Parathyroid adenoma (tissue), 2 donors: ENCODE data around the gene ARHGAP42.

Experiments used
- H2AFZ ChIP-seq: fragments of 300-600 bp; sonication (generic); one replicate; pipeline ENCODE4 v1.7.0; 2017; ENCODE audit warnings: antibody characterized with exemption, mild to moderate bottlenecking
- H3K27ac ChIP-seq: fragments of 300-600 bp; sonication (generic); one replicate; pipeline ENCODE4 v1.7.0; 2017
- H3K27me3 ChIP-seq: fragments of 300-600 bp; sonication (generic); one replicate; pipeline ENCODE4 v1.7.0; 2017; ENCODE audit warnings: low read length; ENCODE audit not compliant: control insufficient read depth, insufficient read depth
- H3K36me3 ChIP-seq: fragments of 300-600 bp; sonication (generic); one replicate; pipeline ENCODE4 v1.7.0; 2017; ENCODE audit warnings: low read length; ENCODE audit not compliant: control insufficient read depth, insufficient read depth
- H3K4me1 ChIP-seq: fragments of 300-600 bp; sonication (generic); one replicate; pipeline ENCODE4 v1.7.0; 2017; ENCODE audit warnings: control low read depth
- H3K4me2 ChIP-seq: fragments of 300-600 bp; sonication (generic); one replicate; pipeline ENCODE4 v1.7.0; 2017; ENCODE audit warnings: low read length
- H3K4me3 ChIP-seq: fragments of 300-600 bp; sonication (generic); one replicate; pipeline ENCODE4 v1.7.0; 2017; ENCODE audit warnings: low read depth, low read length
- H3K79me2 ChIP-seq: fragments of 300-600 bp; sonication (generic); one replicate; pipeline ENCODE4 v1.7.0; 2017; ENCODE audit warnings: control low read depth
- H3K9ac ChIP-seq: fragments of 300-600 bp; sonication (generic); one replicate; pipeline ENCODE4 v1.7.0; 2017; ENCODE audit warnings: mild to moderate bottlenecking
- H3K9me3 ChIP-seq: fragments of 300-600 bp; sonication (generic); one replicate; pipeline ENCODE4 v1.7.0; 2017; ENCODE audit warnings: low read length; ENCODE audit not compliant: control insufficient read depth
- TF ChIP-seq, protein P1 (sequence below): fragments of 300-600 bp; sonication (generic); IDR thresholded peaks from one replicate; pipeline ENCODE4 v1.7.0; 2017; ENCODE audit warnings: antibody characterized with exemption, mild to moderate bottlenecking
- donor health status: primary hyperparathyroidism.

ARHGAP42 gene

DNA sequence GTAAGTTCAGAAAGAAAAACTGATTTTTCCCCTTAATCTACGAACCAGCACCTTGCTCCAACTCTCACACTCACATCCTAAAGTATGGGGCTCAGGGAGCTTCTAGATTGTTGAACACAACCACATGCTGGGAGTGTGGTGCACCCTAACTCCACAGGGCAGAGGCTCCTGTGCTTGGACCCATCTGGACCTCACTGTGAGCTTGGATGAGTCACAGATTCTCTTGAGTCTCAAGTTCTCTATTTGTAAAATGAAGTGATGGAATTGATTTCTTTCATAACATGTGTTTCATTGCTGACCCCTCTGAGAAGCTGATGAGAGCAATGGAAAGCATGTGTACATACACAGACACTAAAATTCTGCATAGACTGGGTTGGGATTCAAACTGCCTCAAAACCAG, 332.8 kb downstream of the ARHGAP42 start:
- Histone ChIP-seq H3K79me2 (no peaks in the 10 kb centered on the region), H3K4me2 (no peak overlapping the region), H3K4me1 (no peaks in the 10 kb centered on the region), H3K36me3 (no peaks in the 10 kb centered on the region), H3K27ac (no peak overlapping the region), H3K27me3 (no peaks in the 10 kb centered on the region), H3K4me3 (no peak overlapping the region), H3K9ac (no peak overlapping the region), H3K9me3 (no peaks in the 10 kb centered on the region), H2AFZ (no peak overlapping the region)
- TF ChIP-seq, protein P1, sequence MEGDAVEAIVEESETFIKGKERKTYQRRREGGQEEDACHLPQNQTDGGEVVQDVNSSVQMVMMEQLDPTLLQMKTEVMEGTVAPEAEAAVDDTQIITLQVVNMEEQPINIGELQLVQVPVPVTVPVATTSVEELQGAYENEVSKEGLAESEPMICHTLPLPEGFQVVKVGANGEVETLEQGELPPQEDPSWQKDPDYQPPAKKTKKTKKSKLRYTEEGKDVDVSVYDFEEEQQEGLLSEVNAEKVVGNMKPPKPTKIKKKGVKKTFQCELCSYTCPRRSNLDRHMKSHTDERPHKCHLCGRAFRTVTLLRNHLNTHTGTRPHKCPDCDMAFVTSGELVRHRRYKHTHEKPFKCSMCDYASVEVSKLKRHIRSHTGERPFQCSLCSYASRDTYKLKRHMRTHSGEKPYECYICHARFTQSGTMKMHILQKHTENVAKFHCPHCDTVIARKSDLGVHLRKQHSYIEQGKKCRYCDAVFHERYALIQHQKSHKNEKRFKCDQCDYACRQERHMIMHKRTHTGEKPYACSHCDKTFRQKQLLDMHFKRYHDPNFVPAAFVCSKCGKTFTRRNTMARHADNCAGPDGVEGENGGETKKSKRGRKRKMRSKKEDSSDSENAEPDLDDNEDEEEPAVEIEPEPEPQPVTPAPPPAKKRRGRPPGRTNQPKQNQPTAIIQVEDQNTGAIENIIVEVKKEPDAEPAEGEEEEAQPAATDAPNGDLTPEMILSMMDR = no peak

GRCh38 chr11:101022256-101022655, 335.2 kb downstream of the ARHGAP42 start:
- Histone ChIP-seq H3K9me3 (no peaks in the 10 kb centered on the region), H2AFZ (no peak overlapping the region), H3K4me2 (no peak overlapping the region), H3K36me3 (no peaks in the 10 kb centered on the region), H3K9ac (no peak overlapping the region), H3K79me2 (no peaks in the 10 kb centered on the region), H3K4me3 (no peak overlapping the region), H3K27me3 (no peaks in the 10 kb centered on the region), H3K4me1 (no peaks in the 10 kb centered on the region), H3K27ac (no peak overlapping the region)
- TF ChIP-seq, protein P1 = no peak

- TF ChIP-seq, protein P1 = no peak
- Histone ChIP-seq H3K9ac (no peak overlapping the region), H3K36me3 (no peaks in the 10 kb centered on the region), H3K9me3 (no peaks in the 10 kb centered on the region), H3K4me3 (no peak overlapping the region), H3K79me2 (no peaks in the 10 kb centered on the region), H3K4me2 (no peak overlapping the region), H2AFZ (no peak overlapping the region), H3K27me3 (no peaks in the 10 kb centered on the region), H3K27ac (no peak overlapping the region), H3K4me1 (no peaks in the 10 kb centered on the region)
Observed at GRCh38 chr11:101028644-101029043, 341.6 kb downstream of the ARHGAP42 start.

- Histone ChIP-seq H3K4me3 (no peak overlapping the region), H3K9ac (no peak overlapping the region), H3K27me3 (no peaks in the 10 kb centered on the region), H3K27ac (no peak overlapping the region), H2AFZ (no peak overlapping the region), H3K4me1 (no peaks in the 10 kb centered on the region), H3K79me2 (no peaks in the 10 kb centered on the region), H3K9me3 (no peaks in the 10 kb centered on the region), H3K36me3 (no peaks in the 10 kb centered on the region), H3K4me2 (no peak overlapping the region)
- TF ChIP-seq, protein P1 = no peak
Observed at GRCh38 chr11:101030015-101030414, 342.9 kb downstream of the ARHGAP42 start.

GRCh38 chr11:101030692-101031091, 343.6 kb downstream of the ARHGAP42 start:
- no peak overlapping the region for H3K27ac ChIP-seq

More at GRCh38 chr11:101030692-101031091, 343.6 kb downstream of the ARHGAP42 start:
- Histone ChIP-seq H2AFZ (no peak overlapping the region), H3K36me3 (no peaks in the 10 kb centered on the region), H3K4me1 (no peaks in the 10 kb centered on the region), H3K27me3 (no peaks in the 10 kb centered on the region), H3K9ac (no peak overlapping the region), H3K4me3 (no peak overlapping the region), H3K9me3 (no peaks in the 10 kb centered on the region), H3K4me2 (no peak overlapping the region), H3K79me2 (no peaks in the 10 kb centered on the region)
- TF ChIP-seq, protein P1 = no peak
